GM12865 (cell line): ENCODE data around the gene ASS1.

Experiments
- DNase-seq: peaks from one replicate; pipeline ENCODE4 v3.0.0; 2010; ENCODE audit warnings: low read depth
- H3K4me3 ChIP-seq: 2 replicates; pipeline ENCODE4 v1.5.1; 2011; ENCODE audit warnings: mild to moderate bottlenecking, low read depth, low read length, control low read depth
- CTCF ChIP-seq: IDR thresholded peaks from 2 replicates; pipeline ENCODE4 v1.5.1; 2011; ENCODE audit warnings: low read length, control low read depth, low read depth, inconsistent platforms; ENCODE audit not compliant: insufficient read depth; ENCODE audit errors: missing control alignments

The ASS1 gene

GRCh38 chr9:130409246-130409645 is 35.5 kb upstream of the ASS1 start:
- peak; percentile 8 for DNase-seq
- TF ChIP-seq CTCF = no peak
- H3K4me3 ChIP-seq = no peak overlapping the region

GRCh38 chr9:130410443-130410842 is 34.3 kb upstream of the ASS1 start:
- no peak overlapping the region for H3K4me3 ChIP-seq
- TF ChIP-seq CTCF = no peak
- DNase-seq = no peak

- DNase-seq = no peak
- no peak overlapping the region for H3K4me3 ChIP-seq
- TF ChIP-seq CTCF = no peak
These were observed 33.2 kb upstream of the ASS1 start for GRCh38 chr9:130411566-130411915.

GRCh38 chr9:130414081-130414731 is 30.6 kb upstream of the ASS1 start:
- no peak for TF ChIP-seq CTCF
- no peak overlapping the region for H3K4me3 ChIP-seq
- no peak for DNase-seq

- TF ChIP-seq CTCF = no peak
- no peak for DNase-seq
- no peak overlapping the region for H3K4me3 ChIP-seq
These were observed 29.6 kb upstream of the ASS1 start for GRCh38 chr9:130414910-130415746.

- no peak overlapping the region for H3K4me3 ChIP-seq
- TF ChIP-seq CTCF = peak; percentile 17
- peak; percentile 8 for DNase-seq
These were observed 27.2 kb upstream of the ASS1 start for GRCh38 chr9:130417602-130418001.
